ENCODE data around the gene LRRC7.

Gene LRRC7

DNA sequence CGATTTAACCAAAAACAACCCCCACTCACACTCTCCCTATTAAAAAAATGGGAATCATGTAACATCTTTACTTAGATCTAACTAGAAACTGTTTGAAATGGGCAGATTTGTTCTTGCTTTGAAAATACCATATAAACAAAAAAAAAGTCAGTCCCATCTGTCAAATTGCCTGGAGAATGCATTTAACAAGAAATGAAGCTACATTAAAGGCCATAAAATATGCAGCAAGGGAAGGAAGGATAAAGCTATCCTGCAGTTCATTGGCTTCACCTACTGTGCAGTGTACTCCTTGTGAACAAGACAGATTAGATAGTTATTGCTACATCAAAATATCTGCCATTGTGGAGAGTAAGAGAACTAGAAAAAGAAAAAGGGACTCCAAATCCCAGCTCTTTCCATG lies 160.5 kb downstream of the LRRC7 start:
- TF ChIP-seq CTCF (IDR thresholded peaks at IDR 0.05) = no peak

DNA sequence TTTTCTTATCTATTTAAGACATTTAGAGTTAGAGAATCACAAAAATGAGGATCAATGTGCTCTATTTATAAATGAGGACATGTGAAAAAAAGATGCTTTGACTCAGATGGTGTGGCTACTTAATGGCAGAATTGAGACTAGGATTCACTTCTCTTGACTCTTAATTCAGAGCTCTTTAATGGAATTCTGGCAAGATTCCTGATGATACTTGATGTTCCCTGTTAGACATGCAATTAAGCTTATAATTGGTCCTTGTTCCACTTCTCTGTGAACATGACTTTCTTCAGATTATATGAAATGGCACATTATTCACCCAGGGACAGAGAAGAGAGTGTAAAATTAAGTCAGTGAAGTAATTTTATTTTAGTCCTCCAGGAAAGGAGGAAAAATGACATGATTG lies 165.3 kb downstream of the LRRC7 start:
- TF ChIP-seq CTCF (IDR thresholded peaks at IDR 0.05) = no peak

GRCh38 chr1:69737527-69738185 lies 169.9 kb downstream of the LRRC7 start:
- peak; percentile 74 for TF ChIP-seq CTCF (IDR thresholded peaks at IDR 0.05)

DNA sequence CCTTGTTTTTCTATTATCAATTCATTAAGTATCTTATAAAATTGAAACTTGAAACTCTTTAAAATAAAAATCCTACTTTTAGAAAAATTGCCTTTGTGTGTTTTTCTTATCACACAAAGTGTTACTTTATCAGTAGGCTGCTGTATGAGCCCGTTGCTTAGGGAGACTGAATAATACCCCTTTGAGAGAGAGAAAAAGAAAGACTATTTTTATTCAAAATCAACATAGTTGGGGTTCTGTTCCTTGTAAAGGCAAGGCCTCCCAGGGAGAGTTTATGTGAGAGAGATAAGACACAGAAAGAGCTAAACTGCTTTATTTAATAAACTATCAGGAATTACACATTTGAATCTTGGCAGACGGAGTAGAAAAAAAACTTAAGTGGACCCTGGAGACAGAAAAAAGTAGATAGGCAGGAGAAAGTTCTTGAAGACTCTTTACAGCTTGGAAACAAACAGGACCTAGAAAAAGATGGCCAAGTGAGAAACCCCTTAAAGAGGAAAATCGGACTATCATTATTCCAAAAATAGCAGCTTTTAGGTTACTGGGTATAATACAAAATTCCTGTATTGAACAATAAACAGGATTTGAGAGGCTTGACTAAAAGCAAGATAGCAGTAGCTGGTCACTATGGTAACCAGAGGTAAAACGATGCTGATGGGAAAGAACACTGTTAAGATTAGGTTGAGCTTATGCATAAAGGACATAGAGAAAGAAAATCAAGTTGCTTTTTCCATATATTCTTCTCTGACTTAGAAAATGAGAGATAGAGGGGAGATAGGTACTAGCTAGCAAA lies 170.9 kb downstream of the LRRC7 start:
- no peak for TF ChIP-seq CTCF (IDR thresholded peaks at IDR 0.05)

DNA sequence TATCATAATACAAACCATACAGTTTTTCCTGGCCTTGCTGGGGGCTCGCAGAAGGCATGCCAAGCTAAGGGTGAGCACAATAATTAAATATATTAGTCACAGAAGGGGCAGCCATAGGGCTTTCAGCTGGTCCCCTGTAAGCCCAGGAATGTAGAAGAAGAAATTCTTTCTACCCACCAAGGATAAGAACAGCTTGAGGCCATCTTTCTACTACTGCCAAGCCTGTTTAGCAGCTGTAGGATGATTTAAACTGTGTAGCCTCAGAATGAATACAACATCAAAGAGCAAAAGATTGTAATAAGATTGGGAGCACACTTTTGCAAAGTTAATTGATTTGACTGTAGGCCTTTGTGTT lies 171.5 kb downstream of the LRRC7 start:
- no peak for TF ChIP-seq CTCF (IDR thresholded peaks at IDR 0.05)

- TF ChIP-seq CTCF (IDR thresholded peaks at IDR 0.05) = no peak
These were observed 175.4 kb downstream of the LRRC7 start for GRCh38 chr1:69743146-69743545.

DNA sequence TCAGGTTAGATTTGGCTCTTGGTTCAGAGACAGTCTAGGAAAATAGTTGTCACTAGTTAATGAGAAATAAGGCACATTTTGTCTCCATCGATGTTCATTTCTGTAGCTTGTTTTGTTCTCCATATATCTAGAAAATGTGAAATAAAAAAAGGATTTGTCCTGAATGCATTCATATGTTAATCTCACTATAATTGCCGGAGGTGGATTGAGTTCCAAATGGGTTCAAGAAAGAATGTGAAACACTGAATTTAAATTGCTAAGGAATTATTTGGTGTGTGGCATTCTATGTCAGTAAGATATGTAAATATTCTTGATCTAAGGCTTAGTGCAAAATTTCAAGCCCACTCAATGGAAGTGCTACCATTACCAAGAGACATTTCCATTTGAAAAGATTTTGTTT lies 176.7 kb downstream of the LRRC7 start:
- no peak for TF ChIP-seq CTCF (IDR thresholded peaks at IDR 0.05)
